ENCODE measurements around the gene IKBIP.
"Not testable (repeated sequence)": the region's sequence is repeated elsewhere in the genome, so short reads cannot be mapped to it uniquely, and the experiment has no call there.

IKBIP gene

DNA sequence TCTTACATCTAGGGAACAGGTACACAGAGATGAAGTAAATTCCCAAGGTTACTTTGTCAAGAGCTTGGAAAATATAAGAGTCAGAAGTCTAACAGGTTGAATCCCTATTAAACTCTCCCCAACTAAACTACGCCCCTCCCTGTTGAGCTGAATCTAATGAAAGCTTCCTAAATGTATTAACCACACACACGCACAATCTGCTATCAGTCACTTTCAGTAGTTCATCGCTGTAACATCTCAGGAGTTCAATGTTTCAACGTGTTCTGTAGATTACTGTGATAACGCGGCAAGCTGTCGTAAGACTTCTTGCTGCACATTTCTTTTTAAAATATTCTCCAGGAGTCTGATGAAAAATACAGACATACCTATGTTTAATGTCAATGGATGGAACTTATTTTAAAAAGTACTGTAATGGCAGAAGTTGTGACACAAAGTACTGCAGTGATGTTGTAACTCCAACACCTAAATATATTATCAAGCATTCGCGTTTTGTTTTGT is 51.7 kb downstream of the IKBIP start:
- Histone ChIP-seq H3K36me3 (ENCODE audit: control insufficient read depth, insufficient read depth, low read length) (peaks cover 36% of the 10 kb centered on the region), H3K4me1 (ENCODE audit: control insufficient read depth, insufficient read depth, low read length) (peaks cover 13% of the 10 kb centered on the region), H3K27ac (ENCODE audit: low read depth, low read length) (peak overlapping the region; percentile 14; the same call in 1 of the 2 replicates), H3K4me3 (ENCODE audit: low read depth, low read length) (peak overlapping the region; percentile 58), H3K27me3 (ENCODE audit: control insufficient read depth, insufficient read depth, low read length) (no peaks in the 10 kb centered on the region), H3K9me3 (ENCODE audit: control insufficient read depth, insufficient read depth, low read depth, low read length) (no peaks in the 10 kb centered on the region), H3K9ac (ENCODE audit: low read length) (peak overlapping the region; percentile 63)

GRCh38 chr12:98591209-98591608 is 53.4 kb downstream of the IKBIP start:
- no peak overlapping the region for H3K4me3 ChIP-seq (ENCODE audit: low read depth, low read length)
- H3K27me3 ChIP-seq (ENCODE audit: control insufficient read depth, insufficient read depth, low read length): no peaks in the 10 kb centered on the region
- peaks cover 13% of the 10 kb centered on the region for H3K4me1 ChIP-seq (ENCODE audit: control insufficient read depth, insufficient read depth, low read length)
- no peak overlapping the region for H3K9ac ChIP-seq (ENCODE audit: low read length)
- H3K9me3 ChIP-seq (ENCODE audit: control insufficient read depth, insufficient read depth, low read depth, low read length): no peaks in the 10 kb centered on the region
- H3K36me3 ChIP-seq (ENCODE audit: control insufficient read depth, insufficient read depth, low read length): peaks cover 20% of the 10 kb centered on the region
- H3K27ac ChIP-seq (ENCODE audit: low read depth, low read length): no peak overlapping the region

GRCh38 chr12:98587084-98587483 is 57.5 kb downstream of the IKBIP start:
- no peak overlapping the region for H3K27ac ChIP-seq (ENCODE audit: low read depth, low read length)
- H3K4me3 ChIP-seq (ENCODE audit: low read depth, low read length): no peak overlapping the region
- H3K36me3 ChIP-seq (ENCODE audit: control insufficient read depth, insufficient read depth, low read length): no peaks in the 10 kb centered on the region
- no peaks in the 10 kb centered on the region for H3K4me1 ChIP-seq (ENCODE audit: control insufficient read depth, insufficient read depth, low read length)
- H3K9me3 ChIP-seq (ENCODE audit: control insufficient read depth, insufficient read depth, low read depth, low read length): no peaks in the 10 kb centered on the region
- no peak overlapping the region for H3K9ac ChIP-seq (ENCODE audit: low read length)
- H3K27me3 ChIP-seq (ENCODE audit: control insufficient read depth, insufficient read depth, low read length): no peaks in the 10 kb centered on the region

DNA sequence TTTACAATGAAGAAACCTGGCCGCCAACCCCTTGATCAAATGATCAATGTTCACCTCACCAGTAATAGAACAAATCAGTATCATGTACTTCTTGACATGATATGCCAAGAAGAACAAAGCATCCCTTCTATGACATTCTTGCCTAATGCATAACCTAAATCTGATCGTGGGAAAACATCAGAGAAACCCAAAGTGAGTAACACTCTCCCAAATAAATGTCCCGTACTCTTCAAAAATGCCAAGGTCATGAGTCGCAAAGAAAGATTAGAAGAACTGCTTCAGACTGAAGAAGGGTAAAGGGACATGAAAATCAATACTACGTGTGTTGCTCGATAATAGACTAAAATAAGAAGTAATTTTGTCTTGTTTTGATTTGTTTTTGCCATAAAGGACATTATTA is 62.5 kb downstream of the IKBIP start:
- H3K4me3 ChIP-seq (ENCODE audit: low read depth, low read length): no peak overlapping the region
- no peaks in the 10 kb centered on the region for H3K36me3 ChIP-seq (ENCODE audit: control insufficient read depth, insufficient read depth, low read length)
- H3K9ac ChIP-seq (ENCODE audit: low read length): no peak overlapping the region
- H3K9me3 ChIP-seq (ENCODE audit: control insufficient read depth, insufficient read depth, low read depth, low read length): no peaks in the 10 kb centered on the region
- no peak overlapping the region for H3K27ac ChIP-seq (ENCODE audit: low read depth, low read length)
- no peaks in the 10 kb centered on the region for H3K4me1 ChIP-seq (ENCODE audit: control insufficient read depth, insufficient read depth, low read length)
- H3K27me3 ChIP-seq (ENCODE audit: control insufficient read depth, insufficient read depth, low read length): no peaks in the 10 kb centered on the region

DNA sequence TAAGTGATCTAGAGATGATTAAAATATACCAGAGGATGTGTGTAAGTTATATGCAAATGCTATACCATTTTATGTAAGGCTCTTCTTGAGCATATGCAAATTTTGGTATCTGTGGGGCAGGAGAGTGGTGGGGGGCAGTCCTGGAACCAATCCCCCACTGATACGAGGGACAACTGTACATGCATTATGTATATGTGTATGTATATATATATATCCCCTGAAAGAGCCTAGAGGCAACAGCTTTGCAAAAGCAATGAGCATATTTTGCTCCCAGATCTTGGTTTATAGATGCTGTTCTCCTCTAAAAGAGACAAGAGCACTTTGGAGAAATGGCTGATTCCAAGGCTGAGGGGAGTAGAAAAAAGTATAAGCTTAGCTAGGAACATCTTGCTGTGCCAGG is 63.5 kb downstream of the IKBIP start:
- Histone ChIP-seq H3K9ac (ENCODE audit: low read length) (no peak overlapping the region), H3K36me3 (ENCODE audit: control insufficient read depth, insufficient read depth, low read length) (no peaks in the 10 kb centered on the region), H3K27ac (ENCODE audit: low read depth, low read length) (no peak overlapping the region), H3K9me3 (ENCODE audit: control insufficient read depth, insufficient read depth, low read depth, low read length) (no peaks in the 10 kb centered on the region), H3K4me3 (ENCODE audit: low read depth, low read length) (no peak overlapping the region), H3K27me3 (ENCODE audit: control insufficient read depth, insufficient read depth, low read length) (no peaks in the 10 kb centered on the region), H3K4me1 (ENCODE audit: control insufficient read depth, insufficient read depth, low read length) (no peaks in the 10 kb centered on the region)

DNA sequence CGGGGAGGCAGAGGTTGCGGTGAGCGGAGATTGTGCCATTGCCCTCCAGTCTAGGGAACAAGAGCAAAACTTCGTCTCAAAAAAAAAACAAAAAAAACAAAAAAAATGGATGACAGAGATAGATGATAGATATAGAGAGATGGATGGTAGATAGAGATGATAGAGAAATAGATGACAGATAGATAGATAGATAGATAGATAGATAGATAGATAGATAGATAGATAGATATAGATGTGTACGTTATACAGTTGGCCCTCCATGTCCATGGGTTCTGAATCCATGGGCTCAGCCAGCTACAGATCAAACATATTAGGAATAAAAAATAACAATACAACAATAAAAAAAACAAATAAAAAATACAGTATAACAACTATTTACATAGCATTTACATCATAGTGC is 63.9 kb downstream of the IKBIP start:
- Histone ChIP-seq H3K27me3 (ENCODE audit: control insufficient read depth, insufficient read depth, low read length) (no peaks in the 10 kb centered on the region), H3K36me3 (ENCODE audit: control insufficient read depth, insufficient read depth, low read length) (no peaks in the 10 kb centered on the region), H3K4me3 (ENCODE audit: low read depth, low read length) (no peak overlapping the region), H3K27ac (ENCODE audit: low read depth, low read length) (no peak overlapping the region), H3K4me1 (ENCODE audit: control insufficient read depth, insufficient read depth, low read length) (no peaks in the 10 kb centered on the region), H3K9ac (ENCODE audit: low read length) (no peak overlapping the region), H3K9me3 (ENCODE audit: control insufficient read depth, insufficient read depth, low read depth, low read length) (no peaks in the 10 kb centered on the region)

DNA sequence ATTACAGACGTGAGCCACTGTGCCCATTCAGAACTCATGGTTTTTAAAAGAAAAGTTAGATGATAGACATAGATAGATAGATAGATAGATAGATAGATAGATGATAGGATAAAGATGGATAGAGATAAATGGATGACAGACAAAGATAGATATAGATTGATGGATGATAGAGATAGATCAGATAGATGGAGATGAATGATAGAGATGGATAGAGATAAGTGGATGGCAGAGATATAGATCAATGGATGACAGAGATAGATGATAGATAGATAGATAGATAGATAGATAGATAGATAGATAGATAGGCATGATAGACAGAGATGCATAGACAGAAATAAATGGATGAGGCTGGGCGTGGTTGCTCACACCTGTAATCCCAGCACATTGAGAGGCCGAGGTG is 64.8 kb downstream of the IKBIP start:
- H3K36me3 ChIP-seq (ENCODE audit: control insufficient read depth, insufficient read depth, low read length): no peaks in the 10 kb centered on the region
- H3K9ac ChIP-seq (ENCODE audit: low read length): no peak overlapping the region
- no peak overlapping the region for H3K4me3 ChIP-seq (ENCODE audit: low read depth, low read length)
- no peaks in the 10 kb centered on the region for H3K4me1 ChIP-seq (ENCODE audit: control insufficient read depth, insufficient read depth, low read length)
- H3K27me3 ChIP-seq (ENCODE audit: control insufficient read depth, insufficient read depth, low read length): no peaks in the 10 kb centered on the region
- H3K9me3 ChIP-seq (ENCODE audit: control insufficient read depth, insufficient read depth, low read depth, low read length): no peaks in the 10 kb centered on the region
- H3K27ac ChIP-seq (ENCODE audit: low read depth, low read length): no peak overlapping the region

DNA sequence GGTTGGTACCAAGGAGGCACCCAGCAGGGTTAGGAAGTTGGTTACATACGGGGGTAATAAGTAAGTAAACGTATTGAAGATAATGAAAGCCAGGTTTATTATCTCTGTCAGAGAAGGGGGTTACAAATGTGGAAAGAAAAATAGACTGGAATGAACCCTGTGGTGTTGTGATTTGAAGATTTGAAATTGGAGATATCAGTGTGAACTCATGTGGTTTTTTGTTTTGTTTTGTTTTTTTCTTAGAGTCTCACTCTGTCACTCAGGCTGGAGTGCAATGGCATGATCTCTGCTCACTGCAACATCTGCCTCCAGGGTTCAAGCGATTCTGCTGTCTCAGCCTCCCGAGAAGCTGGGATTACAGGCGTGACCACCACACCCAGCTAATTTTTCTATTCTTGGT is 65.2 kb downstream of the IKBIP start:
- no peaks in the 10 kb centered on the region for H3K36me3 ChIP-seq (ENCODE audit: control insufficient read depth, insufficient read depth, low read length)
- H3K27ac ChIP-seq (ENCODE audit: low read depth, low read length): no peak overlapping the region
- H3K27me3 ChIP-seq (ENCODE audit: control insufficient read depth, insufficient read depth, low read length): no peaks in the 10 kb centered on the region

DNA sequence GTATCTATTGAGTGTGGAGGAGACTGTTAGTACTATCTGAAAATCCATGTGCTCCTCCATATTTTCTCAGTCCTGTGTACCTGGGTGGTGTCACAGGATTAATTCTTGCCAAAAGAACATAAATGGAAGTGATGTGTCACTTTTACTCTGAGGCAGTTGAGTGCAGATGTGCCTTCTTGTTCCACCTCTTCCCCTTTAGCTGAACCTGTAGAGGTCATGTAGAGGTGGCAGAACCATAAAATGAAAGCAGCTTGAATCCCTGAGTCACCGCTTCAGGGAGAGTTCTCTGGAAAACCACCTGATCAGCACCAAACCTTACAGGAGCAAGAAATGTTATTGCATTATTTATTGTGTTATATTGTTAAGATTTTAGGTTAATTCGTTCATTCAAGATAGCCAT is 65.8 kb downstream of the IKBIP start:
- no peaks in the 10 kb centered on the region for H3K27me3 ChIP-seq (ENCODE audit: control insufficient read depth, insufficient read depth, low read length)
- H3K4me1 ChIP-seq (ENCODE audit: control insufficient read depth, insufficient read depth, low read length): no peaks in the 10 kb centered on the region
- H3K27ac ChIP-seq (ENCODE audit: low read depth, low read length): no peak overlapping the region
- H3K4me3 ChIP-seq (ENCODE audit: low read depth, low read length): no peak overlapping the region
- no peaks in the 10 kb centered on the region for H3K36me3 ChIP-seq (ENCODE audit: control insufficient read depth, insufficient read depth, low read length)
- H3K9ac ChIP-seq (ENCODE audit: low read length): no peak overlapping the region
- H3K9me3 ChIP-seq (ENCODE audit: control insufficient read depth, insufficient read depth, low read depth, low read length): no peaks in the 10 kb centered on the region

More for the DNA sequence above, 65.2 kb downstream of the IKBIP start:
- no peak overlapping the region for H3K4me3 ChIP-seq (ENCODE audit: low read depth, low read length)
- no peaks in the 10 kb centered on the region for H3K9me3 ChIP-seq (ENCODE audit: control insufficient read depth, insufficient read depth, low read depth, low read length)
- H3K4me1 ChIP-seq (ENCODE audit: control insufficient read depth, insufficient read depth, low read length): no peaks in the 10 kb centered on the region
- no peak overlapping the region for H3K9ac ChIP-seq (ENCODE audit: low read length)

GRCh38 chr12:98578392-98578791 is 66.2 kb downstream of the IKBIP start:
- no peaks in the 10 kb centered on the region for H3K36me3 ChIP-seq (ENCODE audit: control insufficient read depth, insufficient read depth, low read length)
- no peak overlapping the region for H3K4me3 ChIP-seq (ENCODE audit: low read depth, low read length)
- no peak overlapping the region for H3K27ac ChIP-seq (ENCODE audit: low read depth, low read length)
- H3K9me3 ChIP-seq (ENCODE audit: control insufficient read depth, insufficient read depth, low read depth, low read length): no peaks in the 10 kb centered on the region
- H3K27me3 ChIP-seq (ENCODE audit: control insufficient read depth, insufficient read depth, low read length): no peaks in the 10 kb centered on the region
- H3K9ac ChIP-seq (ENCODE audit: low read length): no peak overlapping the region
- no peaks in the 10 kb centered on the region for H3K4me1 ChIP-seq (ENCODE audit: control insufficient read depth, insufficient read depth, low read length)

DNA sequence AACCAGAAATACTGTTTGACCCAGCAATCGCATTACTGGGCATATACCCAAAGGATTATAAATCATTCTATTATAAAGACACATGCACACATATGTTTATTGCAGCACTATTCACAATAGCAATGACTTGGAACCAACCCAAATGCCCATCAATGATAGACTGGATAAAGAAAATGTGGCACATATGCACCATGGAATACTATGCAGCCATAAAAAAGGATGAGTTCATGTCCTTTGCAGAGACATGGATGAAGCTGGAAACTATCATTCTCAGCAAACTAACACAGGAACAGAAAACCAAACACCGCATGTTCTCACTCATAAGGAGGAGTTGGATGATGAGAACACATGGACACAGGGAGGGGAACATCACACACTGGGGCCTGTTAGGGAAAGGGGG is 67.8 kb downstream of the IKBIP start:
- not testable (repeated sequence) for H3K27me3 ChIP-seq (ENCODE audit: control insufficient read depth, insufficient read depth, low read length); H3K27ac ChIP-seq (ENCODE audit: low read depth, low read length); H3K9me3 ChIP-seq (ENCODE audit: control insufficient read depth, insufficient read depth, low read depth, low read length); H3K4me1 ChIP-seq (ENCODE audit: control insufficient read depth, insufficient read depth, low read length); H3K36me3 ChIP-seq (ENCODE audit: control insufficient read depth, insufficient read depth, low read length); H3K4me3 ChIP-seq (ENCODE audit: low read depth, low read length); H3K9ac ChIP-seq (ENCODE audit: low read length)

DNA sequence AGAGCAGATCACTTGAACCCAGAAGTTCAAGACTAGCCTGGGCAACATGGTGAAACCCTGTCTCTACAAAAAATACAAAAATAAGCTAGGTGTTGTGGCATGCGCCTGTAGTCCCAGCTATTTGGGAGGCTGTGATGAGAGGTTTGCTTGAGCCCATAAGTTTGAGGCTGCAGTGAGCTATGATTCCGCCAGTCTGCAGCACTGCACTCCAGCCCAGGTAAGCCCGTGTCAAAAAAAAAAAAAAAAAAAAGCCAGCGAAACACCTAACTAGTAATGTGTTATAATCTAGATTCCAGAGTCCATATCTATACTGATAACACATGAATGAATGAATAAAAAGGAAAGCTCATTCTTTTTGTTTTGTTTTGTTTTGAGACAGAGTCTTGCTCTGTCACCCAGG is 69.6 kb downstream of the IKBIP start:
- H3K27ac ChIP-seq (ENCODE audit: low read depth, low read length): no peak overlapping the region
- H3K36me3 ChIP-seq (ENCODE audit: control insufficient read depth, insufficient read depth, low read length): no peaks in the 10 kb centered on the region
- no peaks in the 10 kb centered on the region for H3K27me3 ChIP-seq (ENCODE audit: control insufficient read depth, insufficient read depth, low read length)
- no peak overlapping the region for H3K4me3 ChIP-seq (ENCODE audit: low read depth, low read length)
- H3K9ac ChIP-seq (ENCODE audit: low read length): no peak overlapping the region
- no peaks in the 10 kb centered on the region for H3K9me3 ChIP-seq (ENCODE audit: control insufficient read depth, insufficient read depth, low read depth, low read length)
- H3K4me1 ChIP-seq (ENCODE audit: control insufficient read depth, insufficient read depth, low read length): no peaks in the 10 kb centered on the region

Measured in HUES6 (cell line).